ENCODE data around the gene CCDC69.

The CCDC69 gene

GRCh38 chr5:151167022-151167421, 56.9 kb downstream of the CCDC69 start:
- DNase-seq (ENCODE audit: low read depth) = no peak
- TF ChIP-seq, protein P1, sequence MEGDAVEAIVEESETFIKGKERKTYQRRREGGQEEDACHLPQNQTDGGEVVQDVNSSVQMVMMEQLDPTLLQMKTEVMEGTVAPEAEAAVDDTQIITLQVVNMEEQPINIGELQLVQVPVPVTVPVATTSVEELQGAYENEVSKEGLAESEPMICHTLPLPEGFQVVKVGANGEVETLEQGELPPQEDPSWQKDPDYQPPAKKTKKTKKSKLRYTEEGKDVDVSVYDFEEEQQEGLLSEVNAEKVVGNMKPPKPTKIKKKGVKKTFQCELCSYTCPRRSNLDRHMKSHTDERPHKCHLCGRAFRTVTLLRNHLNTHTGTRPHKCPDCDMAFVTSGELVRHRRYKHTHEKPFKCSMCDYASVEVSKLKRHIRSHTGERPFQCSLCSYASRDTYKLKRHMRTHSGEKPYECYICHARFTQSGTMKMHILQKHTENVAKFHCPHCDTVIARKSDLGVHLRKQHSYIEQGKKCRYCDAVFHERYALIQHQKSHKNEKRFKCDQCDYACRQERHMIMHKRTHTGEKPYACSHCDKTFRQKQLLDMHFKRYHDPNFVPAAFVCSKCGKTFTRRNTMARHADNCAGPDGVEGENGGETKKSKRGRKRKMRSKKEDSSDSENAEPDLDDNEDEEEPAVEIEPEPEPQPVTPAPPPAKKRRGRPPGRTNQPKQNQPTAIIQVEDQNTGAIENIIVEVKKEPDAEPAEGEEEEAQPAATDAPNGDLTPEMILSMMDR (conservative IDR thresholded peaks at IDR 0.05; ENCODE audit: low read length) = no peak
- no peak overlapping the region for H3K4me3 ChIP-seq (ENCODE audit: low read length)

DNA sequence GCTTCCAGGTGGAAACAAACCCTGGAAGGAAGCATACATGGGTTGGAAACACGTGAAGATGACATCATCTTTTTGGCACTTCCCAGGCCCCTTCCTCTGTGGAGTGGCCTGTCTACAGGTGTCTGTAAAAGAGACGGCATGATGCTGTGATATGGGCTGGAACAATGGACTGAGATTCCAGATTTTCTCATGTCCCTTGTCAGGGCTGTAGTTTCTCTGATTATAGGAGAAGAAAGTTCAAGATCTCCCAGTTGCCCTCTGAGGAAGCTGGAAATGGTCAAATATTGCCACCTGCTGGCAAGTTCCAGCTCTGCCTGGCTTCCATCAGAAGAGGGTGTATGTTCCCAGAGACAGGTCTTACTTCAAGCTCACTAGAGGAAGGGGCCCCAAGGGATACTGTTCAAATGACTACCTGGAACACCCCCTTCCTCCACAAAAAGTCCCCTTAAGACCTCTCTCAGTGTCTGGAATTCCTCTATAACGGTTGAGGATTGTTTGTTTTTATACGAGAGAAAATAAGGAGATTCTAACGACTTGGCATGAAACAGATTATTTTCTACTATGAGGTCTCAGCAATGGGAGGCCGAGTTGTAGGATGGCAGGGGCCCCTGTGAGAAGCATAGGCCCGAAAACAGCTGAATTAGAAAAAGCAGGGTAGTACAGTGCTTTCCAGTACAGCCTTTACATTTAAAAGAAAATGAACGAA, 59.1 kb downstream of the CCDC69 start:
- H3K4me3 ChIP-seq (ENCODE audit: low read length) = no peak overlapping the region
- peak; percentile 71 for DNase-seq (ENCODE audit: low read depth)
- TF ChIP-seq, protein P1 (conservative IDR thresholded peaks at IDR 0.05; ENCODE audit: low read length) = peak; percentile 96

DNA sequence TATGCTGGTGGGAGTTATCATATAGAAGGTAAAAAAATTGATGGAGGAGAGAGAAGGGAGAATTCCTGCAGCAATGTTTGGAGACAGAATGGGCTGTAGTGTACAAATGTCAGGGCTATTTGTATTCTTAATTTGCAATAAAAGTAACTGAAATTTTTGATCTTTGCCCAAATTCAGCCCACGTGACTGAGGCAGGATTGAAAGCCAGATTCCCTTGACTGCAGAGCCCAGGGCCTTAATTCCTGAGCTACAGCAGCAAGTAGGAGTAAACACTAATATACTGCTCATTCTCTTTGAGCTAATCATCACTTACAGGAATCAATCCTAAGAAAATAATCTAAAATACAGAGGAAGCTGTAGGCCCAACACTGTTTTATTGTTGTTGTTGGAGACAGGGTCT, 61.1 kb downstream of the CCDC69 start:
- no peak overlapping the region for H3K4me3 ChIP-seq (ENCODE audit: low read length)
- TF ChIP-seq, protein P1 (conservative IDR thresholded peaks at IDR 0.05; ENCODE audit: low read length) = no peak
- peak; percentile 37 for DNase-seq (ENCODE audit: low read depth)

DNA sequence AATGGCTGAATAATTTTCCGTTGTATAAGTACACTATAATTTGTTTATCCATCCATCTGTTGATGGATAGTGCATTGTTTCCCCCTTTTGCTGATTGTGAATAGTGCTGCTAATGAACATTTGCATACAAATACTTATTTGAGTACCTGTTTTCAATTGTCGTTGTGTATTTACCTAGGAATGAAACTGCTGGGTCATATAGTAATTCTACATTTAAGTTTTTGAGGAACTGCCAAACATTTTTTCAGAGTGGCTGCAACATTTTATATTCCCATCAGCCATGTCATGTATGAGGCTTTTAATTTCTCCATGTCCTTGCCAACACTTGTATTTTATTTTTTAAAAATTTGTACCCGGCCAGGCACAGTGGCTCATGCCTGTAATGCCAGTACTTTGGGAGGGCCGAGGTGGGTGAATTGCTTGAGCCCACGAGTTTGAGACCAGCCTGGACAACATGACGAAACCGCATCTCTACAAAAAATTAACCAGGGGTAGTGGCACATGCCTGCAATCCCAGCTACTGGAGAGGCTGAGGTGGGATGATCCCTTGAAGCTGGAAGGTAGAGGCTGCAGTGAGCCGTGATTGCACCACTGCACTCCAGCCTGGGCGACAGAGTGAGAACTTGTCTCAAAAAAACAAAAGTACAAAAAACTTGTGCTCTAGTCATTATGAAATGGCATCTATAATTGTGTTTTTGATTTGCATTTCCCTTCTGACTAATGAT, 64.1 kb downstream of the CCDC69 start:
- no peak for DNase-seq (ENCODE audit: low read depth)

DNA sequence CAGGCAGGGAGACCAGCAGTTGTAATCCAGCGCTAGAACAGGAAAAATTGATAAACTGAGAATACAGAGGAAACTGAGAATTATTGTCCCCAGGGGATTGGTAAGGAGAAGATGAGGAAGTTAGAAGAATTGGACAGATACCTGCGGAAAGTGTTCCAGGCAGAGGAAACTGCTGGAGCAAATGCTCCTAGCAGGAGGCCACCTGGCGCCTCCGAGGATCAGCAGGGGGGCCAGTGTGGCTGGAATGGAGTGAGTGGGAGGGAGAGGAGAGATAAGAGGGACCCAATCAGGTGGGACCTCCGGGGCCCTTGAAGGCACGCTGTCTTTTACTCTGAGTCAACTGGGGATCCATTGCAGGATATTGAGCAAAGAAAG, 65.6 kb downstream of the CCDC69 start:
- TF ChIP-seq, protein P1 (conservative IDR thresholded peaks at IDR 0.05; ENCODE audit: low read length) = no peak
- peak overlapping the region; percentile 89 for H3K4me3 ChIP-seq (ENCODE audit: low read length)
- DNase-seq (ENCODE audit: low read depth) = no peak

More for the DNA sequence above, 64.1 kb downstream of the CCDC69 start:
- TF ChIP-seq, protein P1 (conservative IDR thresholded peaks at IDR 0.05; ENCODE audit: low read length) = no peak
- no peak overlapping the region for H3K4me3 ChIP-seq (ENCODE audit: low read length)

DNA sequence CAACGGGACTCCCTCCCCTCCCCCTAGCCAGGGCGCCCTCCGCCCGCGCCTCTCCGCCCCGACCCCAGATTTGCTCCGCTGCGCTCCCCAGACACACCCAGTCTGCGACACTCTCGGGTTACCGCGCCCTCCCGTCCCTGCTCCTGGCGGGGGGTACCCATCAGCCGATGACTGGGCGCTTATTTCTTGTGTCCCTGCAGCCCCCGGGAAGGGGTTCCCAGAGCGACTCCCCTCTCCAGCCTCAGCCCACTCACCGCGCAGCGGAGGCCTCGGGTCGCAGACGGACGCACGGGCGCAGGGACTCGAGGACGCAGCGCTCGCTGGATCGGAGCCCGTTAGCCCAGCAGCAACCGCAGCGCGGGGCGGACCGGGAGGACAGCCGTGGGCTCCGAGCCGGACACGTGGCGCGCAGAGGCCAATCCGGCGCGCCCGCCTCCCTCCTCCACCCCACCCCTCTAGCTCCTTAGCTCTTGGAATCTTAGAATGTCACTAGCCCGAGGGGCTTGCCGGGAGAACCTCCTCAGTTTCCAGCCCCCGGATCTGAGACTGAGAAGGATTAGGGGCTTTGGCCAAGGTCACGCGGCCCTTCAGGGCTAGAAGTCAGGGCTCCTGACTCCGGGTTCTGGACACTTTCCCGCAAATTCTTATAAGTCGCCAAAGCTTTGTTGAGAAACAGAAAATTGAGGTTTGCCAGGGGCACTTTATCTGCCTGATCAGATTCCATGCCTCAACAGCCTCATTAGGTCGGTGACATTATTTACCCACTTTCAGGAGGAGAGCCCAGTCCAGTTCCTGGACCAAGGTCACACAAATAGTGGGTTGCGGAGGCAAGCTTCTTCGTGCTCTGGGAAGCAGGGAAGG, 66.2 kb downstream of the CCDC69 start, which contains the start of gene ANXA6:
TSS of gene ANXA6 (minus strand) at position 354 of the 861 bp plus-strand sequence. CDS start 9,878 bp downstream, outside the sequence.
- peak within 1 kb of the TSS; percentile 89 for H3K4me3 ChIP-seq (ENCODE audit: low read length)

More for the DNA sequence above, 66.2 kb downstream of the CCDC69 start, which contains the start of gene ANXA6:
- peak; percentile 73 for DNase-seq (ENCODE audit: low read depth)
- TF ChIP-seq, protein P1 (conservative IDR thresholded peaks at IDR 0.05; ENCODE audit: low read length) = no peak
